Middle frontal gyrus (tissue), 1 donor: ENCODE measurements around the gene PFKL.
"Not testable (repeated sequence)": the region's sequence is repeated elsewhere in the genome, so short reads cannot be mapped to it uniquely, and the experiment has no call there.

Source experiments
- DNase-seq: peaks from one replicate; pipeline ENCODE4 v3.0.0-alpha.2; 2015; ENCODE audit warnings: low spot score; ENCODE audit errors: extremely low spot score

The PFKL gene

DNA sequence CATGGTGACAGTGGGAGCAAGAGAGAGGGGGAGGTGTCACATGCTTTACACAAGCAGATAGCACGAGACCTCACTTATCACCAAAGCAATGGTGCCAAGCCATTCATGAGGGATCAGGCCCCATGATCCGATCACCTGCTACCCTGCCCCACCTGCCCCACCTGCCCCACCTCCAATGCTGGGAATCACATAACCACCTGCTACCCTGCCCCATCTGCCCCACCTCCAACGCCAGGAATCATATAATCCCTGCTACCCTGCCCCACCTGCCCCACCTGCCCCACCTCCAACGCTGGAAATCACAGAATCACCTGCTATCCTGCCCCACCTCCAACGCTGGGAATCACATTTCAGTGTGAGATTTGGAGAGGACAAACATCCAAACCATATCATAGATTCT, 24.8 kb upstream of the PFKL start:
- no peak for DNase-seq

GRCh38 chr21:44279354-44280260, 20.2 kb upstream of the PFKL start:
- no peak for DNase-seq

DNA sequence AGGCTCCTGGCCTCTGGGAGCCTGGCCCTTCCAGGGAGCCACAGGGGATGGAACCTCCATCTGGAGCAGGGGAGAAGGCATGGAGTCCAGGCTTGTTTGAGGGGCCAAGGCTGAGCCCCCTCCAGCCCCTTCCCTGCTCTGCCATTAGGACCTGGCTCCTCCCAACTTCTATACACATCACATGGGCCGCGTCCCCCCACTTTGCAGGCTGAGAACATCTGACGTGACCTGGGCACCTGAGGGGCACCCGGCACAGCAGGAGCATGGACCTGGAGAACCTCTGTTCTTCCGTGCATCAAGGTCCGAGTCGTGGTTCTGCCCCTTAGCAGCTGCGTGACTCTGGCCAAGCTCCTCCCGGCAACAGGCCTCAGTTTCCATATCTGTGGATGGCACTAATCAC, 18.1 kb upstream of the PFKL start:
- no peak for DNase-seq

- no peak for DNase-seq
These were observed 17.5 kb upstream of the PFKL start for GRCh38 chr21:44282370-44282769.

DNA sequence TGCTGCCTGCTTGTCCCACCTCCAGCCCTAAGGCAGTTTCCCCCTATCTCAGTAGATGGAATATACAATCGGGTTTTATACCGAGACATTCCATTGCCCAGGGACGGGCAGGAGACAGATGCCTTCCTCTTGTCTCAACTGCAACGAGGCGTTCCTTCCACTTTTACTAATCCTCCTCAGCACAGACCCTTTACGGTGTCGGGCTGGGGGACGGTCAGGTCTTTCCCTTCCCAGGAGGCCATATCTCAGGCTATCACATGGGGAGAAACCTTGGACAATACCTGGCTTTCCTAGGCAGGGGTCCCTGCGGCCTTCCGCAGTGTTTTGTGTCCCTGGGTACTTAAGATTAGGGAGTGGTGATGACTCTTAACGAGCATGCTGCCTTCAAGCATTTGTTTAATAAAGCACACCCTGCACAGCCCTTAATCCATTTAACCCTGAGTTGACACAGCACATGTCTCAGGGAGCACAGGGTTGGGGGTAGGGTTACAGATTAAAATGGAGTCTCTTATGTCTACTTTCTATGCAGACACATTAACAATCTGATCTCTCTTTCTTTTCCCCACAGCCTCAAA, 16.6 kb upstream of the PFKL start:
- not testable (repeated sequence) for DNase-seq

GRCh38 chr21:44283948-44284347, 15.9 kb upstream of the PFKL start:
- DNase-seq = no peak

GRCh38 chr21:44285138-44285992, 14.5 kb upstream of the PFKL start, which contains the start of gene AIRE:
Gene AIRE, plus strand, starts transcription at chr21:44285876. Its CDS starts 131 bp downstream, at chr21:44286007.
- no peak for DNase-seq

- no peak for DNase-seq
These were observed 13.7 kb upstream of the PFKL start for GRCh38 chr21:44286086-44286715.

GRCh38 chr21:44286716-44287632, 12.9 kb upstream of the PFKL start:
- no peak for DNase-seq

DNA sequence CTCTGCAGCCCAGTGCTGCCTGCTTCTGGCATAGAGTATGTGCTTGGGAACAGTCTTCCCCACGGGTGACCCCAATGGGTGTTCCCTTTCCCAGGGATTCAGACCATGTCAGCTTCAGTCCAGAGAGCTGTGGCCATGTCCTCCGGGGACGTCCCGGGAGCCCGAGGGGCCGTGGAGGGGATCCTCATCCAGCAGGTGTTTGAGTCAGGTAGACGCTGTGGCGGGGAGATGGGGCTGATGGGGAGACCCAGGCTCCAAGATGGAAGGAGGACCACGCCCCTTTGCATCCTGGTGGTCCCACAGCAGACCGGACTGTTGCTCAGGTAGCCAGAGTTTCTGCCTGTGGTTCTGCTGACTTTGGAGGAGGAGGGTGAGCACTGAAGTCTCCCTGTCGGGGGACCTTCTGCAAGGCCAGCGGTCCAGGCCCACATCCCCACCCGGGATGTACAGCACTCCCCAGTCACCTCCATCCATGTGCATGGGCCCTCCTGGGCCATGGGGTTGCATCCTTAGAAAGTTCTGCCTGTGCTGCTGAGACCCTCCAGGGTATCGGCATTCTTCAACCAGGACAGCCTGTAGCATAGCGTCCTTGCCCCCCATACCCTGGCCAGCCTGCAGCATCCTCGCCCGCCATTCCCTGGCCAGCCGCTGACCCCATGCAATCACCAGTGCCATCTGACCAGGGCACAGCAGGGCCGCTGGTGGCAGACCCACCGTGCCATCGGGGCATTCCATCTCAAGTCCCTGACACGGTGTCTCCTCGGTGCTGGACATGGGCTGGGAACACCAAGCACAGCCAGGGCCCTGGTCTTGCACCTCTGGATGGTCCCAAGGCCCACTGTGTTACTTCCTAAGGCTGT, 11.4 kb upstream of the PFKL start:
- no peak for DNase-seq

- no peak for DNase-seq
These were observed 10.4 kb upstream of the PFKL start for GRCh38 chr21:44289381-44290010.

- DNase-seq = no peak
These were observed 9.4 kb upstream of the PFKL start for GRCh38 chr21:44290327-44291077.

- no peak for DNase-seq
These were observed 8.5 kb upstream of the PFKL start for GRCh38 chr21:44291078-44291935.

GRCh38 chr21:44291936-44292811, 7.7 kb upstream of the PFKL start:
- no peak for DNase-seq

GRCh38 chr21:44292812-44293195, 7.0 kb upstream of the PFKL start:
- DNase-seq = no peak

- no peak for DNase-seq
These were observed 6.2 kb upstream of the PFKL start for GRCh38 chr21:44293551-44294231.
